Fibroblast of pulmonary artery (primary cell): ENCODE measurements around the gene CAMK1D.

ENCODE experiments used
- DNase-seq: peaks from one replicate; pipeline ENCODE4 v3.0.0-alpha.2; 2010; ENCODE audit warnings: low read depth
- H3K4me3 ChIP-seq: replicated peaks from 2 replicates; pipeline ENCODE4 v1.5.1; 2011; ENCODE audit warnings: low read depth, mild to moderate bottlenecking, control low read depth, low read length, moderate library complexity
- TF ChIP-seq, protein P1 (sequence below): IDR thresholded peaks from 2 replicates; pipeline ENCODE4 v1.5.1; 2011; ENCODE audit warnings: mild to moderate bottlenecking, control low read depth, low read length, inconsistent platforms; ENCODE audit errors: missing control alignments

Gene CAMK1D

DNA sequence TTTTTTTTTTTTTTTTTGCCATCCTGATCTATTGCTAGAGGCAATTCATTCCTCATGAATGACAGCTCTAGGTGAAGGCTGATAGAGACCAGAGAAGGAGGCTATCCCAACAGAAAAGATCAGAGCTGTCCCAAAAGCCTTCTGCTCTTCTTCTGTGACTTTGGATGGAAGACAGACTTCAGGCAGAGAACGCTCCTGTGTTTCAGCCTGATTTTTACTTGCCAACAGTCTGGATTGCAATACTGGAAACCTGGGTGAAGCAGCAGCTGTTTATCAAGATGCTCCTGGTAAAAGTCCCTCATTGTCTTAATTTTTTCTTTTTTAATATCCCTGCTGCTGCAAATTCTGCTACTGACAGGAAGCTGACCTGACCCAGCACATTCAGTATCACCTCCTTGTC, 432.6 kb downstream of the CAMK1D start:
- no peak for DNase-seq
- TF ChIP-seq, protein P1, sequence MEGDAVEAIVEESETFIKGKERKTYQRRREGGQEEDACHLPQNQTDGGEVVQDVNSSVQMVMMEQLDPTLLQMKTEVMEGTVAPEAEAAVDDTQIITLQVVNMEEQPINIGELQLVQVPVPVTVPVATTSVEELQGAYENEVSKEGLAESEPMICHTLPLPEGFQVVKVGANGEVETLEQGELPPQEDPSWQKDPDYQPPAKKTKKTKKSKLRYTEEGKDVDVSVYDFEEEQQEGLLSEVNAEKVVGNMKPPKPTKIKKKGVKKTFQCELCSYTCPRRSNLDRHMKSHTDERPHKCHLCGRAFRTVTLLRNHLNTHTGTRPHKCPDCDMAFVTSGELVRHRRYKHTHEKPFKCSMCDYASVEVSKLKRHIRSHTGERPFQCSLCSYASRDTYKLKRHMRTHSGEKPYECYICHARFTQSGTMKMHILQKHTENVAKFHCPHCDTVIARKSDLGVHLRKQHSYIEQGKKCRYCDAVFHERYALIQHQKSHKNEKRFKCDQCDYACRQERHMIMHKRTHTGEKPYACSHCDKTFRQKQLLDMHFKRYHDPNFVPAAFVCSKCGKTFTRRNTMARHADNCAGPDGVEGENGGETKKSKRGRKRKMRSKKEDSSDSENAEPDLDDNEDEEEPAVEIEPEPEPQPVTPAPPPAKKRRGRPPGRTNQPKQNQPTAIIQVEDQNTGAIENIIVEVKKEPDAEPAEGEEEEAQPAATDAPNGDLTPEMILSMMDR: no peak
- H3K4me3 ChIP-seq: no peak overlapping the region

DNA sequence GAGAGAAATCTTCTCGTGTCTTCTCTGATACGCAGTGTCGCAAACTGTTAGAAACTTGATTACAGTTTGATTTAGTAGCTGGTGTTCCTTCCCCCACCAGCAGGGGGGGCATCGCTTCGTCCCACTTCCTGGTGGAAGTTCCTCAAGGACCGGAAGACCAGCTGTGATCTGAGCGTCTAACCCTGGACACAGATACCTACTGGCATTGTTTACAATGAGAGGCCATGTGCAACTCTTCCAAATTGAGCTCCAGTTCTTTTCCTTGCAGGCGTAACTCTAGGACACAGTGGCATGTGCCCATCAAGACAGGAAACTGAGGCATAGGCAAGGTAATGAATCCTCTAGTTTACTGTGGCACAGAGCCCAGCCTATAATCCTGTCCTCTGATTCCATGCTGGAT, 433.2 kb downstream of the CAMK1D start:
- H3K4me3 ChIP-seq: no peak overlapping the region
- DNase-seq: peak; percentile 51
- TF ChIP-seq, protein P1: peak; percentile 73

DNA sequence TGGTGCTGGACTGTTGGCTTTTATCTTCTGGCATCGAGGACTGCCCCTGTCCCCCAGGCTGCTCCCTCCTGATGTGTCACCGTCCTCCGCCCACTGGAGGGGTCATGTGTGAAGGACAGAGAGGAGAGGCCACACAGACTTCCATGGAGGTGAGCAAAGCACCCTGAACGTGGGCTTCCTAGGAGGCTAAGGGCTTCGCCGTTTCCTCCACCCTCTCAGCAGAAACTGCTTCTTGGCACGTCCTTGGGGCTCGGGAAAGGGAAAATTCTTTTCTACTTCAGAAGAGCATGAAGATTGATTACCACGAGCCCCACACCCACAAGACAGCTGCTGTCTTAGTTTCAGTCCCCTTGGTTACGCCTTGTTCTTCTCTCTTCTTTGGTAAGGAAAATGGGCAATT, 433.9 kb downstream of the CAMK1D start:
- no peak for DNase-seq
- H3K4me3 ChIP-seq: no peak overlapping the region
- TF ChIP-seq, protein P1: no peak

DNA sequence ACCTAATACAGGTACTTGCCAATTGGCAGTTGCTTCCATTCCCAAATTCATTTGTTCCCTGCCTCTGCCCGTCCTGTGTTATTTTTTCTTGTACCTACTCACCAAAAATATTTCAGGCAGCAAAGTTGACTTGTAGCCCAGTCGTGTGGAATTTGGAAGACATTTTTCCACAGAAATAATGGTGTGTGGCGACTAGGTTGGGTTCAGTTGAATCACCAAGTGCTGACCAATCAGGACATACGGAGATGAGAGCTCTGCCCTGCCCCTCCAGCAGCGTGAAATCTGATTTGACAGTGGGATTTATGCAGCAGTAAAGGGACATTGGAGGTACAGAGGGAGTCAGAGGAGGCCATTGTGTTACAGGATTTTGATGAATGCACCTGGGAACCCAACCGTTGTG, 435.3 kb downstream of the CAMK1D start:
- no peak for DNase-seq
- H3K4me3 ChIP-seq: no peak overlapping the region
- TF ChIP-seq, protein P1: no peak

DNA sequence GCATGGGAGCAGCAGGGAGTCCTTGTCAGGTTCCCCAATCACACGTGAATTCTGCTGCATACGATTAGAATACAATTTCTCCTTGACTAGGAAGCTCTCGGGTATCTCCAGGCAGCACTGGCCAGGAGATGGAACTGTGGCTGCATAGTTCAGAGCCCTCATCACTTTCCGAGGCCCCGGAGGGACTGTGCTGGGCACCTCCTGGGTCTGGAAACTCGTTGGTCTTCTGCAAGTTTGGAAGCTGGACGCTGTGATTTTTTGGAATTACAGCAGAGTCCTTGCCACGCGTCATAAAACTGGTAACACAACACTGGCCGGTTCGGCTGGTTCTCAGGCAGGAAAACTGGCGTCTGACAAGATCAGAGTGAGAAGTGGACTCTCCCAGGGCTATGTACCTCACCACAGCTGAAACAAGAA, 436.1 kb downstream of the CAMK1D start:
- no peak overlapping the region for H3K4me3 ChIP-seq
- TF ChIP-seq, protein P1: no peak
- no peak for DNase-seq

DNA sequence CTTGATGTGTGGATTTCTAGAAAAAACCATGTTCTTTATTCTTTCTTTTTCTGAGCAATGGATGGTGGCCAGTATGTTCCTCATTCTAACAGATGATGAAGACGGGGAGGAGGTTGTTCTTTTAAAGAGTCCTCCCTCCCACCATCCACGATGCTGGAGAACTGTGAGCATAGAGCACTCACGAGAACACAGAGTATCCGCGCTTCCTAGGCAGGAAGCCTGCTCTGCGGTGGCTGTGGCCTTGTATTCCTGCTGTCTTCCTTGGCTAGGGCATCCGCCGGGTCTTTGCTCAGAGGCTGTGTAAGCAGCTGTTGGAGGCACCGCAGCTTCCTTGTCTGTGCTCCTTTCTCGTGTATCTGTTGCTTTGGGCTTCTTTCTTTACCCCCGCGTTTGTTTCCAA, 437.9 kb downstream of the CAMK1D start:
- no peak for DNase-seq
- no peak overlapping the region for H3K4me3 ChIP-seq
- TF ChIP-seq, protein P1: no peak

DNA sequence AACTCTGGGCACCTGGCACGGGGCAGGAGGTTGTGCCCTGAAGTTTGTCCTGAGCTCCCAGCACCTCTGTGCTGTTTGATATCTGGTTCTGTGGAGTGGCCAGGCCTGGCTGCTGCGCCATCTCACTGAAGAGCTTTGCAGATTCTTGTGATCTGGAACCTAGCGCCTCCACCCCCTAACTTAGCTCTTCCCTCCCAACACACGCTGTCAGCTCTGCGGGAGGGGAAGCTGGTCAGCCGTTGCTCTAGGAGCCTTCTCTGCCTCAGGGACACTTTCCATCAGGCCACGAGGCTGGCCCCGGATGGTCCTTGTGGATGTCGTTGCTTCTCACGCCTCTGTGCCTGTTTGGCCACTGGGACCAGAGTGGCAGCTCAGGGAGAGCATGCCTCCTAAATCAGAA, 438.9 kb downstream of the CAMK1D start:
- TF ChIP-seq, protein P1: no peak
- DNase-seq: no peak
- no peak overlapping the region for H3K4me3 ChIP-seq
